ENCODE measurements around the gene BBX. TPM values are rescaled to one million over a fixed set of nuclear protein-coding genes. Genes with fewer than 3 reads are reported as not detected.

BBX gene
- total RNA-seq, 1 donor from 2014 or later = 54.1 TPM

DNA sequence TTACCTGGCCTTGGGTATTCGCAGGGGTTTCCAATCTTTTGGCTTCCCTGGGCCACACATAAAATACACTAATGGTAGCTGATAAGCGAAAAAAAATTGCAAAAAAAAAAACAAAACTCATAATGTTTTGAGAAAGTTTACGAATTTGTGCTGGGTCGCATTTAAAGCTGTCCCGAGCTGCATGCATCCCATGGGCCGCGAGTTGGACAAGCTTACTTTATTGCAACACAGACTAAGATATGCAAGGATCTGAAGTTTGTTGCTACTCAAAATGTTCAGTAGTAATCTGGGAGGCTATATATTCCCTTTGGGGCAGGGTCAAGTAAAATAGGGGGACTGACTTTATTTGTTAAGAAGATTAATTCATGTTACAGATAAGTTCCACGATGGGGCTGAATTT is 320.2 kb downstream of the BBX start:
- H3K27ac Mint-ChIP-seq = no peak overlapping the region
- H3K36me3 Mint-ChIP-seq (ENCODE audit: insufficient read depth) = no peaks in the 10 kb centered on the region

DNA sequence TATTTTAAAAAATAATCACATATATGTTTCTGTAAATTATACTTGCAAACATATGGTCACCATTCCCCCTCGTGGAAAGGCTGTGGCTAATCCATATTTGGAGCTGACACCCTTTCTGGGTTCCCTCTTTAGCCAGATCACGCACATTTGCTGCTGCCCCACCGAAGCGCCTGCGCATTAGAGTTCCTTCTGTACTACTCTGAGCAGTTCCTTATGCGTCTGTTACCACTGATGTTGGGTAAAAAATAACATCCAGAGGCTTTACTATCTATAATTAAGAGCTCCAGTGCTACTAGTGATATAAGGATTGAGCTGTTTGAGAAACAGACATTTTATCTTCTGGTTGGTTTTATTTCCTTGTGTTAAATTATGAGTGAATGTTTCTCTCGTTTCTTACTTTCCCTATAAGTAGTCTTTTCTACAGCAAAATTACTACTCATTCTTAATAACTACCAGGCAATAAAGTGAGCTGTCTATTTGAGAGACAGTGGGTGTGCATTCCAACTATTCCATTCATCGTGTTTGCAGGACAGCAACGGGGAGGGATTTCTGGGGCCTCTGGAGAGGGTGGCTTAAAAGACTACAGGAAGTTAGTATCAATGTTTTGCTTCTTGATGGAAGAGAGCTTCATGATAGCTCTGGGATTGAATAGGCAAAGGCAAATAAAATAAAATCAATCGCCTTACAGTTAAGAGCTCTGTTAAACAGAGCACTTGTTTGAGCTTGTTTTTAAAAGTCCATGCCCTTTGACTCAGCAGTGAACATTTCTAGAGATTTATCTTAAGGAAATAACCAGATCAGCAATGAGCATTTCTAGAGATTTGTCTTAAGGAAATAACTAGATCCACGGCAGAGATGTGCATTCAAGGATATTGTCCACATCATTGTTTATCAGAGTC is 322.9 kb downstream of the BBX start:
- H3K36me3 Mint-ChIP-seq (ENCODE audit: insufficient read depth) = no peaks in the 10 kb centered on the region
- TF ChIP-seq, protein P1, sequence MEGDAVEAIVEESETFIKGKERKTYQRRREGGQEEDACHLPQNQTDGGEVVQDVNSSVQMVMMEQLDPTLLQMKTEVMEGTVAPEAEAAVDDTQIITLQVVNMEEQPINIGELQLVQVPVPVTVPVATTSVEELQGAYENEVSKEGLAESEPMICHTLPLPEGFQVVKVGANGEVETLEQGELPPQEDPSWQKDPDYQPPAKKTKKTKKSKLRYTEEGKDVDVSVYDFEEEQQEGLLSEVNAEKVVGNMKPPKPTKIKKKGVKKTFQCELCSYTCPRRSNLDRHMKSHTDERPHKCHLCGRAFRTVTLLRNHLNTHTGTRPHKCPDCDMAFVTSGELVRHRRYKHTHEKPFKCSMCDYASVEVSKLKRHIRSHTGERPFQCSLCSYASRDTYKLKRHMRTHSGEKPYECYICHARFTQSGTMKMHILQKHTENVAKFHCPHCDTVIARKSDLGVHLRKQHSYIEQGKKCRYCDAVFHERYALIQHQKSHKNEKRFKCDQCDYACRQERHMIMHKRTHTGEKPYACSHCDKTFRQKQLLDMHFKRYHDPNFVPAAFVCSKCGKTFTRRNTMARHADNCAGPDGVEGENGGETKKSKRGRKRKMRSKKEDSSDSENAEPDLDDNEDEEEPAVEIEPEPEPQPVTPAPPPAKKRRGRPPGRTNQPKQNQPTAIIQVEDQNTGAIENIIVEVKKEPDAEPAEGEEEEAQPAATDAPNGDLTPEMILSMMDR (IDR thresholded peaks at IDR 0.05; ENCODE audit: unreplicated experiment) = no peak
- peaks cover 36% of the 10 kb centered on the region for H3K4me1 Mint-ChIP-seq (ENCODE audit: low read depth)
- H3K27me3 Mint-ChIP-seq = peaks cover 5% of the 10 kb centered on the region
- H3K9me3 Mint-ChIP-seq (ENCODE audit: low read depth) = no peaks in the 10 kb centered on the region
- DNase-seq (ENCODE audit: low spot score, unreplicated experiment) = no peak
- H3K4me3 Mint-ChIP-seq (ENCODE audit: low read depth) = no peak overlapping the region
- H3K27ac Mint-ChIP-seq = peak overlapping the region; percentile 89

More for the DNA sequence above, 320.2 kb downstream of the BBX start:
- no peak for DNase-seq (ENCODE audit: low spot score, unreplicated experiment)
- no peaks in the 10 kb centered on the region for H3K27me3 Mint-ChIP-seq
- H3K9me3 Mint-ChIP-seq (ENCODE audit: low read depth) = no peaks in the 10 kb centered on the region
- H3K4me3 Mint-ChIP-seq (ENCODE audit: low read depth) = no peak overlapping the region
- peaks cover 26% of the 10 kb centered on the region for H3K4me1 Mint-ChIP-seq (ENCODE audit: low read depth)
- TF ChIP-seq, protein P1 (IDR thresholded peaks at IDR 0.05; ENCODE audit: unreplicated experiment) = no peak

DNA sequence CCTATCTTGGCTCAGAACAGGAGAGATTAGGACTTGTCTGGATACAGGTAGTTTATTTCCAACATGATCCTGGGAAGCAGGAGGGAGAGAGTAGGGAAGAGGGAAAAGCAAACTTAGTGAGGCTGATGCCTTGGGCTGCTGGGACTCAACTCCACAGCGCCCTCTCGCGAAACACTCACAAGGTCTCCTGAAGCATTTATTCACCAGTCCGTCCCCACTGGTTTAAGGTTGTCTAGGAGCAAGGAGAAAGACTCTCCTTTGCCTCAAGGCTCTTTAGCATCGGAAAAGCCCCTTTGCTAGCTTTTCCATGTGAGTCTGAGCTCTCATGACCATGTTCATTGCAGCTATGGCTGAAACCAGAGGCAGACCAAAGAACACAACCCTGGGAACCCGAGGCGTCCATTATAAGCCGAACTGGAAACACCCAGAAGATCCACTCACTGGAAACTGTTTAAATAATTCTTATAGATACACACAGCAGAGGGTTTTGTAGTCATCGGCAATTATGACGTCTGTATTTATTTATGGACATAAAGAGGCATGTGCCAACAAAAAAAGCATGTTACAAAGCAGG is 323.6 kb downstream of the BBX start:
- Mint-ChIP-seq H3K27ac (peak overlapping the region; percentile 89), H3K27me3 (peaks cover 5% of the 10 kb centered on the region), H3K9me3 (ENCODE audit: low read depth) (no peaks in the 10 kb centered on the region), H3K36me3 (ENCODE audit: insufficient read depth) (no peaks in the 10 kb centered on the region), H3K4me3 (ENCODE audit: low read depth) (no peak overlapping the region), H3K4me1 (ENCODE audit: low read depth) (peaks cover 36% of the 10 kb centered on the region)
- TF ChIP-seq, protein P1 (IDR thresholded peaks at IDR 0.05; ENCODE audit: unreplicated experiment) = peak; percentile 85
- peak; percentile 62 for DNase-seq (ENCODE audit: low spot score, unreplicated experiment)

DNA sequence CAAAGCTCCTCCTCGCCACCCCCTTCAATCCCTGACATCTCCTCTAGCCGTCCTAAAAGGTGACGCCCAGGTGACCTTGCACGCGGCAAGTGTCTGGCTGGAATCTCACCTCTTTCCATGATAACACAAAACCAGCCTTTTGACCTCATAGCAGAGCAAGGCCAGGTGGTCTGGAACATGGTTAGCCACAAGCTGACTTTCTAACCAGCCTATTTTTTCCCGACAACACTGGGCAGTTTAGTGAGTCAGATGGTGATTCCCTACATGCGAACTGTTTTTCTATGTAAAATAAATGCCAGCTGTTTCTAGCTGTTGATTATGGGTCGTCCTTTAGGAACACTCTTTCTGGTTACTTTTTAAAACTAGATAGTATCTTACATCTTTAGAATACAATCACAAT is 325.0 kb downstream of the BBX start:
- peaks cover 36% of the 10 kb centered on the region for H3K4me1 Mint-ChIP-seq (ENCODE audit: low read depth)
- no peak overlapping the region for H3K27ac Mint-ChIP-seq
- H3K27me3 Mint-ChIP-seq = peaks cover 5% of the 10 kb centered on the region
- H3K9me3 Mint-ChIP-seq (ENCODE audit: low read depth) = peaks cover 4% of the 10 kb centered on the region
- DNase-seq (ENCODE audit: low spot score, unreplicated experiment) = no peak
- H3K4me3 Mint-ChIP-seq (ENCODE audit: low read depth) = no peak overlapping the region
- H3K36me3 Mint-ChIP-seq (ENCODE audit: insufficient read depth) = no peaks in the 10 kb centered on the region
- TF ChIP-seq, protein P1 (IDR thresholded peaks at IDR 0.05; ENCODE audit: unreplicated experiment) = no peak

DNA sequence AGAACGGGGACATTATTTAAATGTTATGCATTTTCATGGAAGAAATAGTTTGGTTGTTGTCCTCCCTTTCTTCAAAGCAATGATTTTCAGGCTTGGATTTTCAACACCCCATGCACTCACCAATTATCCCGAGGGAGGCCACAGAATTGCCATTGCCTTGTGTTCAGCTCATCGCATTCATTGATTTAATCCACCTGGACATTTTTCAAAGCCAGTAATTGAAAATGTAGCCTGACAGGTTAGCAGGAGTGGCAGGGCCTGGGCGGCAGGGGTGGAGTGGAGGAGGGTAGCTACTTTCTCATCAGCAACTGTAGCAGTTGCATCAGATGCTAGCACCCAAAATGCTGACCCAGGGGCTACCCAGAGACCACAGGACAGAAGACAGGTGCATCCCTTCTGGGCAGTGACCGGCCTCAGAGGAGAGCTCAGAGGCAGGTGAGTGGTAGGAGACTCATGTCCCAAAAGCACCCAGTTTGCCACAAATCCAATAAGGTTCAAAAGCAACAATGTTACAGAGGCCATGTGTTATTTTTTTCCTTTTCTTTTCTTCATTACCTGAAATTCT is 325.7 kb downstream of the BBX start:
- Mint-ChIP-seq H3K27me3 (peaks cover 5% of the 10 kb centered on the region), H3K27ac (no peak overlapping the region), H3K36me3 (ENCODE audit: insufficient read depth) (no peaks in the 10 kb centered on the region), H3K9me3 (ENCODE audit: low read depth) (peaks cover 5% of the 10 kb centered on the region), H3K4me1 (ENCODE audit: low read depth) (peaks cover 36% of the 10 kb centered on the region), H3K4me3 (ENCODE audit: low read depth) (no peak overlapping the region)
- TF ChIP-seq, protein P1 (IDR thresholded peaks at IDR 0.05; ENCODE audit: unreplicated experiment) = no peak
- DNase-seq (ENCODE audit: low spot score, unreplicated experiment) = no peak
